ENCODE measurements around the gene YTHDF2. TPM values are rescaled to one million over a fixed set of nuclear protein-coding genes. Genes with fewer than 3 reads are reported as not detected.

Gene YTHDF2
- total RNA-seq, 1 experiment from 2014 or later = 200 TPM

DNA sequence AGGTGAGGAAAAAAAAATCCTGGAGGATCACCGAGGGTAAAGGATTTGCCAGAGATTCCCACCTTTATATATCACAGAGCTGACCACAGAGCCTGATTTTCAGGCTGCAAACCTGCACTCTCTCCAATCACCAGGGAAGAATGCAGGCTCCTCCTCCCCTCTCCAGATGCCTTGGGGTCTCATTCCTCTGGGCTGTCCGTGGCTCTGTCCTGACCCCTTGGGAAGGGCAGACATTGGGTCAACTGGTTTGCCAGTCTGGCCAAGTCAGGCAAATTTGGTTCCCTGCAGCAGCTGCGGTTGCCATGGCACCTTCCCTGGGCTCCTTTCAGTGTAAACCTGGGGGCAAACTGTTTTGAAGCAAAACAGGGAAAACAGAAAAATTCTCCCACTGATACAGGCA, 63.6 kb downstream of the YTHDF2 start:
- no peak overlapping the region for H2AFZ ChIP-seq (ENCODE audit: low read length)

More for the DNA sequence above, 63.6 kb downstream of the YTHDF2 start:
- peak overlapping the region in 2 of 3 experiments; percentile 21 to 75; a peak in 4 of 7 replicates for H3K27ac Mint-ChIP-seq
- no peak overlapping the region for H2BK12ac ChIP-seq (ENCODE audit: insufficient read length, low read depth, low read length)
- no peaks in the 10 kb centered on the region for H3K79me1 ChIP-seq (ENCODE audit: insufficient read depth, low read depth, low read length, poor library complexity, severe bottlenecking)
- no peak overlapping the region for H2BK120ac ChIP-seq (ENCODE audit: low read depth, low read length, poor library complexity, severe bottlenecking)
- no peak overlapping the region for H3K9ac ChIP-seq (ENCODE audit: extremely low read depth, insufficient read length, low read length)
- no peak overlapping the region for H3T11ph ChIP-seq (ENCODE audit: low read length)
- H3K23me2 ChIP-seq (ENCODE audit: insufficient read length, low read depth, low read length, poor library complexity, severe bottlenecking) = no peaks in the 10 kb centered on the region
- H3K56ac ChIP-seq (ENCODE audit: insufficient read length, low read depth, low read length) = no peak overlapping the region
- no CpG with 5 or more reads among the region's 3 CpGs for WGBS (ENCODE audit: extremely low coverage, insufficient read length, low lambda C conversion rate)
- peaks cover 32 to 37% of the 10 kb centered on the region in 2 experiments for H3K4me1 Mint-ChIP-seq
- H3K4me2 ChIP-seq (ENCODE audit: insufficient read depth, insufficient read length, low read length) = no peak overlapping the region
- DNase-seq = no peak
- H3K18ac ChIP-seq (ENCODE audit: insufficient read length, low read depth, low read length) = no peak overlapping the region
- peaks cover 0 to 2% (median 0%) of the 10 kb centered on the region in 3 experiments; a peak in 2 of 7 replicates for H3K36me3 Mint-ChIP-seq (ENCODE audit: insufficient read depth in 1 of 3, low read depth in 3 of 3)
- H3K9me3 Mint-ChIP-seq = peaks cover 2 to 3% of the 10 kb centered on the region in 2 experiments; a peak in 3 of 5 replicates
- no peaks in the 10 kb centered on the region for H3K79me2 ChIP-seq (ENCODE audit: insufficient read depth, low read length)
- H3K23ac ChIP-seq (ENCODE audit: insufficient read length, low read depth, low read length) = no peak overlapping the region
- no peak overlapping the region for H3K4me3 Mint-ChIP-seq
- H2BK5ac ChIP-seq (ENCODE audit: insufficient read length, low read length) = no peak overlapping the region
- TF ChIP-seq, protein P1, sequence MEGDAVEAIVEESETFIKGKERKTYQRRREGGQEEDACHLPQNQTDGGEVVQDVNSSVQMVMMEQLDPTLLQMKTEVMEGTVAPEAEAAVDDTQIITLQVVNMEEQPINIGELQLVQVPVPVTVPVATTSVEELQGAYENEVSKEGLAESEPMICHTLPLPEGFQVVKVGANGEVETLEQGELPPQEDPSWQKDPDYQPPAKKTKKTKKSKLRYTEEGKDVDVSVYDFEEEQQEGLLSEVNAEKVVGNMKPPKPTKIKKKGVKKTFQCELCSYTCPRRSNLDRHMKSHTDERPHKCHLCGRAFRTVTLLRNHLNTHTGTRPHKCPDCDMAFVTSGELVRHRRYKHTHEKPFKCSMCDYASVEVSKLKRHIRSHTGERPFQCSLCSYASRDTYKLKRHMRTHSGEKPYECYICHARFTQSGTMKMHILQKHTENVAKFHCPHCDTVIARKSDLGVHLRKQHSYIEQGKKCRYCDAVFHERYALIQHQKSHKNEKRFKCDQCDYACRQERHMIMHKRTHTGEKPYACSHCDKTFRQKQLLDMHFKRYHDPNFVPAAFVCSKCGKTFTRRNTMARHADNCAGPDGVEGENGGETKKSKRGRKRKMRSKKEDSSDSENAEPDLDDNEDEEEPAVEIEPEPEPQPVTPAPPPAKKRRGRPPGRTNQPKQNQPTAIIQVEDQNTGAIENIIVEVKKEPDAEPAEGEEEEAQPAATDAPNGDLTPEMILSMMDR (conservative IDR thresholded peaks at IDR 0.05) = no peak
- no peak overlapping the region for H4K8ac ChIP-seq (replicated peaks; ENCODE audit: insufficient read length, low read depth, low read length)
- H3K14ac ChIP-seq (ENCODE audit: insufficient read depth, low read length) = no peak overlapping the region
- H4K91ac ChIP-seq (ENCODE audit: insufficient read length, low read depth, low read length) = no peak overlapping the region
- no peak overlapping the region for H3K27ac ChIP-seq (ENCODE audit: insufficient read length, low read depth, low read length)
- H3K9me3 ChIP-seq (ENCODE audit: control insufficient read depth, low read depth, low read length) = no peaks in the 10 kb centered on the region
- H2BK20ac ChIP-seq (ENCODE audit: low read depth, low read length, poor library complexity, severe bottlenecking) = no peak overlapping the region
- H4K5ac ChIP-seq (ENCODE audit: insufficient read length, low read depth, low read length) = no peak overlapping the region
- H3K4ac ChIP-seq (ENCODE audit: low read depth, low read length) = no peak overlapping the region
- H4K20me1 ChIP-seq (ENCODE audit: control insufficient read depth, insufficient read depth, insufficient read length) = no peaks in the 10 kb centered on the region
- no peak overlapping the region for H2BK15ac ChIP-seq (ENCODE audit: low read depth, low read length)
- no peaks in the 10 kb centered on the region for H3K4me1 ChIP-seq (ENCODE audit: insufficient read depth, low read length)
- H3K27me3 ChIP-seq (ENCODE audit: insufficient read depth, low read length) = no peaks in the 10 kb centered on the region
- H2AK5ac ChIP-seq (ENCODE audit: insufficient read length, low read length) = no peak overlapping the region
- no peaks in the 10 kb centered on the region; the same call in 1 of the 2 replicates for H3K27me3 Mint-ChIP-seq (ENCODE audit: low read depth)

Data from H9 (cell line).